Gastroesophageal sphincter (tissue), 4 donors: ENCODE results near the gene PARP6. TPM values are rescaled to one million over a fixed set of nuclear protein-coding genes. Genes with fewer than 3 reads are reported as not detected.

ENCODE experiments used
- ATAC-seq: fragments of 150-250 bp; one replicate; pipeline ENCODE4 v1.9.1; 2016; ENCODE audit warnings: mild to moderate bottlenecking, moderate library complexity
- H3K27ac ChIP-seq, 4 donors: fragments of 200-600 bp; sonication (generic) in 3 of 4; 1 replicate in 3 of 4; 2 replicates in 1 of 4; pipeline ENCODE4 v1.5.1; 2016 to 2019
- H3K27me3 ChIP-seq: fragments of 200-600 bp; sonication (generic); one replicate; pipeline ENCODE4 v1.5.1; 2019
- H3K36me3 ChIP-seq, 2 donors: fragments of 200-600 bp; sonication (generic); one replicate each; pipeline ENCODE4 v1.5.1; 2019; ENCODE audit warnings: control low read depth in 1 of 2
- H3K4me1 ChIP-seq, 3 donors: fragments of 200-600 bp; sonication (generic); 1 replicate in 2 of 3; 2 replicates in 1 of 3; pipeline ENCODE4 v1.5.1; 2016 to 2019; ENCODE audit warnings: control low read depth in 2 of 3
- H3K4me3 ChIP-seq, 2 donors: fragments of 200-600 bp; sonication (generic); one replicate each; pipeline ENCODE4 v1.5.1; 2019; ENCODE audit warnings: mild to moderate bottlenecking in 1 of 2, moderate library complexity in 1 of 2
- H3K9me3 ChIP-seq, 3 donors: fragments of 200-600 bp; sonication (generic); one replicate each; pipeline ENCODE4 v1.5.1; 2017 to 2019; ENCODE audit warnings: control low read depth in 2 of 3
- EP300 ChIP-seq: sonication (generic); formaldehyde crosslinking; IDR thresholded peaks from one replicate; pipeline ENCODE4 v1.6.1; 2017; ENCODE audit warnings: antibody characterized with exemption, mild to moderate bottlenecking
- POLR2A ChIP-seq, 2 donors: fragments of 450-650 bp; IDR thresholded peaks; one replicate each; pipeline ENCODE4 v1.6.1; 2017; ENCODE audit warnings: antibody characterized with exemption in 2 of 2, mild to moderate bottlenecking in 2 of 2, moderate library complexity in 1 of 2
- POLR2AphosphoS5 ChIP-seq: sonication (generic); formaldehyde crosslinking; IDR thresholded peaks from one replicate; pipeline ENCODE4 v1.6.1; 2017; ENCODE audit warnings: antibody characterized with exemption
- WGBS, 2 donors: methylation state at CpG; one replicate each; pipeline ENCODE4 v1.1.5; 2018; ENCODE audit warnings: low coverage in 1 of 2; 5-methylcytosine and 5-hydroxymethylcytosine counted together
- total RNA-seq, 4 donors: library from RNA; depleted of rRNA; stranded (reverse); fragments of >200 nt; gene quantifications; one replicate each; pipeline ENCODE4 v1.1.0, GENCODE V29; 2016
- TF ChIP-seq, protein P1 (sequence below), 4 experiments: fragments of 200-600 bp in 2 of 4; fragments of 450-650 bp in 2 of 4; sonication (generic) in 1 of 4; IDR thresholded peaks; one replicate each; pipeline ENCODE4 v1.5.1; 2017 to 2019; ENCODE audit warnings: antibody characterized with exemption in 4 of 4, mild to moderate bottlenecking in 2 of 4, moderate library complexity in 2 of 4

Gene PARP6
- total RNA-seq, 4 donors from 2014 or later = 38.2 to 98.7 (median 71.4) TPM

- ATAC-seq = no peak
These were observed 43.0 kb downstream of the PARP6 start for GRCh38 chr15:72229076-72229946.

DNA sequence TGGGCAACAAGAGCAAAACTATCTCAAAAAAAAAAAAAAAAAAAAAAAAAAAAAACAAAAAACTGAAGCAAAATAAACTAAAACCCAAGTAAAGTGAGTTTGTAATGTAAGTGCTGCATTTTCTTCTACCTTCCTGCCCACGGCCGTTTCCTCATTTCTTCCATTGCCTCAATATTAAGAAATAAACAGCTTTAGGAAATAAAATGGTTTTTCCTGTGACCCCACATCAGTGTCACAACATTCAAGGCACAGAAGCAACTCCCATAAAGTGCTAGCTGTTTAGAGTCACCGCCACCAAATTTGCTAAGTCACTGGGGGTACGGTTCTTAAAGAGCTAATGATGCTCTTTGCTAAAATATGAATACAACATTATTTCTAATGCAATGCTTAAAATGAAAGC is 44.6 kb downstream of the PARP6 start:
- H3K9me3 ChIP-seq = no peaks in the 10 kb centered on the region
- H3K27me3 ChIP-seq = no peaks in the 10 kb centered on the region
- ATAC-seq = no peak
- H3K4me3 ChIP-seq = peak overlapping the region in 1 of 2 donors; percentile 90
- H3K4me1 ChIP-seq = peaks cover 11 to 78% (median 27%) of the 10 kb centered on the region in 3 donors
- H3K36me3 ChIP-seq = no peaks in the 10 kb centered on the region
- 38 to 54% methylated on average over 3 to 4 of the region's 4 CpGs for WGBS, 2 donors
- peak overlapping the region; percentile 92 to 98 (median 97) for H3K27ac ChIP-seq
- TF ChIP-seq POLR2AphosphoS5 (no peak), POLR2A (IDR thresholded peaks at IDR 0.05) (no peak), EP300 (no peak)
- TF ChIP-seq, protein P1, sequence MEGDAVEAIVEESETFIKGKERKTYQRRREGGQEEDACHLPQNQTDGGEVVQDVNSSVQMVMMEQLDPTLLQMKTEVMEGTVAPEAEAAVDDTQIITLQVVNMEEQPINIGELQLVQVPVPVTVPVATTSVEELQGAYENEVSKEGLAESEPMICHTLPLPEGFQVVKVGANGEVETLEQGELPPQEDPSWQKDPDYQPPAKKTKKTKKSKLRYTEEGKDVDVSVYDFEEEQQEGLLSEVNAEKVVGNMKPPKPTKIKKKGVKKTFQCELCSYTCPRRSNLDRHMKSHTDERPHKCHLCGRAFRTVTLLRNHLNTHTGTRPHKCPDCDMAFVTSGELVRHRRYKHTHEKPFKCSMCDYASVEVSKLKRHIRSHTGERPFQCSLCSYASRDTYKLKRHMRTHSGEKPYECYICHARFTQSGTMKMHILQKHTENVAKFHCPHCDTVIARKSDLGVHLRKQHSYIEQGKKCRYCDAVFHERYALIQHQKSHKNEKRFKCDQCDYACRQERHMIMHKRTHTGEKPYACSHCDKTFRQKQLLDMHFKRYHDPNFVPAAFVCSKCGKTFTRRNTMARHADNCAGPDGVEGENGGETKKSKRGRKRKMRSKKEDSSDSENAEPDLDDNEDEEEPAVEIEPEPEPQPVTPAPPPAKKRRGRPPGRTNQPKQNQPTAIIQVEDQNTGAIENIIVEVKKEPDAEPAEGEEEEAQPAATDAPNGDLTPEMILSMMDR (IDR thresholded peaks at IDR 0.05) = no peak

More at GRCh38 chr15:72229076-72229946, 43.0 kb downstream of the PARP6 start:
- H3K4me1 ChIP-seq = peaks cover 11 to 64% (median 27%) of the 10 kb centered on the region in 3 donors
- TF ChIP-seq POLR2AphosphoS5 = no peak
- TF ChIP-seq, protein P1 (IDR thresholded peaks at IDR 0.05) = no peak
- no peak for TF ChIP-seq EP300
- no peak for TF ChIP-seq POLR2A (IDR thresholded peaks at IDR 0.05)
- no peaks in the 10 kb centered on the region for H3K36me3 ChIP-seq
- H3K27ac ChIP-seq = peak overlapping the region; percentile 92 to 98 (median 97)
- peak overlapping the region; percentile 89 to 90 for H3K4me3 ChIP-seq
- H3K27me3 ChIP-seq = no peaks in the 10 kb centered on the region
- H3K9me3 ChIP-seq = no peaks in the 10 kb centered on the region
- 5 to 11% methylated on average over 8 to 10 of the region's 25 CpGs for WGBS, 2 donors

DNA sequence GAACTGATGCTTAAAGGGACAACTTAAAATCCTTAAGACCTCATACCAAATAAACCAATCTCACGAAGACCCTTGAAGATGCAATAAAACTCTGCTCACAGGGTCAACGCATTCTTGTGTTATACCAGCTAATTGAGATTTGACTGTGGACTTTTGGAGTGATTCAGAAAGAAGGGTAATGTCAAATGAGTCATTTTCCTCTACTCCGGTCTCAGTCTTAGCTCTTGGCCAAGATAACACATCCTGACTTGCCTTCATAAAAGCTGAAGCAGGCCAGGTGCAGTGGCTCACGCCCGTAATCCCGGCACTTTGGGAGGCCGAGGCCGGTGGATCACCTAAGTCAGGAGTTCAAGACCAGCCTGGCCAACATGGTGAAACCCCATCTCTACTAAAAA is 45.2 kb downstream of the PARP6 start:
- TF ChIP-seq POLR2A (IDR thresholded peaks at IDR 0.05) (no peak), POLR2AphosphoS5 (peak; percentile 69)
- 30% methylated on average over 3 to 5 of the region's 8 CpGs for WGBS, 2 donors
- ATAC-seq = no peak
- H3K4me3 ChIP-seq = peak overlapping the region in 1 of 2 donors; percentile 5
- H3K27ac ChIP-seq = peak overlapping the region; percentile 6 to 98 (median 86)
- H3K9me3 ChIP-seq = no peaks in the 10 kb centered on the region
- H3K27me3 ChIP-seq = no peaks in the 10 kb centered on the region
- no peaks in the 10 kb centered on the region for H3K36me3 ChIP-seq
- peaks cover 11 to 78% (median 27%) of the 10 kb centered on the region in 3 donors for H3K4me1 ChIP-seq

DNA sequence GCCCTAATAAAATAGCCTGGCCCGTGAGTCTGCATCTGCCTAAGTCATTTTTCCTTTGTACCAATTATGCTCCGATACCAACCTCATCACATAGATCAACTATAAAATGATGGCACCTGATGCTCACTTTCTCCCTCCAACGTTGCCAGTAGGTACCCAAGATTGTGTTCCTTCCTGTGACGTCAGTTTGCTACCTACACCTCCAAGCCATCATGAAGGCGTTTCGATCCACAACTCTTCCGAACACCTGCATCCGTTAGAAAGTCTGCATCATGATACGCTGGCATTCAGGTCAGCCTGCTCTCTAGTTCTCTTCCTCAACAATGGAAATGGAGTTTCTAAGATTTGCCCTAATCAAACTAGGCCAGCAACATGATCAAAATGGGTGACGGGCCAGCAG is 49.1 kb downstream of the PARP6 start:
- H3K4me3 ChIP-seq = no peak overlapping the region
- H3K4me1 ChIP-seq = peaks cover 3 to 88% (median 21%) of the 10 kb centered on the region in 3 donors
- ATAC-seq = no peak
- peaks cover 0 to 10% of the 10 kb centered on the region in 2 donors for H3K36me3 ChIP-seq
- no peaks in the 10 kb centered on the region for H3K9me3 ChIP-seq
- no peaks in the 10 kb centered on the region for H3K27me3 ChIP-seq
- WGBS, 2 donors = 87 to 90% methylated on average over 9 to 10 of the region's 10 CpGs
- no peak for TF ChIP-seq EP300
- TF ChIP-seq, protein P1 (IDR thresholded peaks at IDR 0.05) = no peak
- TF ChIP-seq POLR2AphosphoS5 = no peak
- TF ChIP-seq POLR2A (IDR thresholded peaks at IDR 0.05) = no peak
- peak overlapping the region in 3 of 4 donors; percentile 41 to 65 (median 48) for H3K27ac ChIP-seq

DNA sequence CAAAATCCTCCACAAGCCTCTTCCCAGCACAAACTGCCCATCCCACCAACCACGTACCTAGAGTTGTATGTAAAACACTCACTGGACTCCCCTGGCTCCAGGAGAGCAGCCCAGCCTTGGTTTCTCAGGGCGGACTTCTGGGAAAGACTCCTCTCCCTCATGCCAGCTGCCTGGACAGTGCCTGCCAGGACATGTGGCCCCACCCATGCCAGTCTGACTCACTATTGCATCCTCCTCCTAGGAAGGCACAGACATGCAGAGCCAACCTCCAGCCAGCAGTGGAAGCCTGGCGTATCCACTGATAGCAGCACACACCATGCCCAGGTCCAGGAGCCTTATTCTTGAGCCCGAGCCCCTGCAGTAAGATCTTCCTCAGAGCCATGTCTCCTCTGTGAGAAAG is 50.0 kb downstream of the PARP6 start:
- no peaks in the 10 kb centered on the region for H3K9me3 ChIP-seq
- 40 to 100% methylated on average over 1 of the region's 4 CpGs for WGBS, 2 donors

More for the DNA sequence above, 50.0 kb downstream of the PARP6 start:
- Histone ChIP-seq H3K4me1 (peaks cover 3 to 79% (median 15%) of the 10 kb centered on the region in 3 donors), H3K36me3 (peaks cover 0 to 19% of the 10 kb centered on the region in 2 donors), H3K4me3 (no peak overlapping the region), H3K27me3 (no peaks in the 10 kb centered on the region), H3K27ac (peak overlapping the region in 3 of 4 donors; percentile 48 to 65 (median 56))
- ATAC-seq = peak; percentile 73
- TF ChIP-seq POLR2A (IDR thresholded peaks at IDR 0.05) (no peak), EP300 (no peak), POLR2AphosphoS5 (peak; percentile 78)
